ENCODE data around the gene CTH. TPM values are rescaled to one million over a fixed set of nuclear protein-coding genes. Genes with fewer than 3 reads are reported as not detected.
"Not testable (repeated sequence)": the region's sequence is repeated elsewhere in the genome, so short reads cannot be mapped to it uniquely, and the experiment has no call there.

The CTH gene
- total RNA-seq, 6 experiments from 2014 or later = 2.0 to 5.5 (median 3.2) TPM

- H3K4me3 Mint-ChIP-seq = no peak overlapping the region
- H3K36me3 Mint-ChIP-seq (ENCODE audit: low read depth) = no peaks in the 10 kb centered on the region
- H3K9me3 Mint-ChIP-seq = no peaks in the 10 kb centered on the region
- peaks cover 22% of the 10 kb centered on the region for H3K4me1 Mint-ChIP-seq (ENCODE audit: low read depth)
- DNase-seq = no peak
- no peak overlapping the region for H3K27ac Mint-ChIP-seq
- no peak for TF ChIP-seq CTCF (IDR thresholded peaks at IDR 0.05)
- peaks cover 3% of the 10 kb centered on the region; the same call in 1 of the 2 replicates for H3K27me3 Mint-ChIP-seq (ENCODE audit: insufficient read depth)
Observed at GRCh38 chr1:70442490-70442889, 31.4 kb downstream of the CTH start.

GRCh38 chr1:70443739-70444138 is 32.7 kb downstream of the CTH start:
- TF ChIP-seq CTCF (IDR thresholded peaks at IDR 0.05) = no peak
- H3K9me3 Mint-ChIP-seq = no peaks in the 10 kb centered on the region
- H3K27me3 Mint-ChIP-seq (ENCODE audit: insufficient read depth) = peaks cover 3% of the 10 kb centered on the region; the same call in 1 of the 2 replicates
- H3K4me3 Mint-ChIP-seq = no peak overlapping the region
- no peak for DNase-seq
- peaks cover 10% of the 10 kb centered on the region for H3K4me1 Mint-ChIP-seq (ENCODE audit: low read depth)
- H3K36me3 Mint-ChIP-seq (ENCODE audit: low read depth) = no peaks in the 10 kb centered on the region
- H3K27ac Mint-ChIP-seq = no peak overlapping the region

GRCh38 chr1:70449049-70449448 is 38.0 kb downstream of the CTH start:
- peaks cover 3% of the 10 kb centered on the region; the same call in 1 of the 2 replicates for H3K27me3 Mint-ChIP-seq (ENCODE audit: insufficient read depth)
- no peaks in the 10 kb centered on the region for H3K36me3 Mint-ChIP-seq (ENCODE audit: low read depth)
- no peaks in the 10 kb centered on the region for H3K9me3 Mint-ChIP-seq
- DNase-seq = no peak
- no peak for TF ChIP-seq CTCF (IDR thresholded peaks at IDR 0.05)
- H3K27ac Mint-ChIP-seq = no peak overlapping the region
- no peaks in the 10 kb centered on the region for H3K4me1 Mint-ChIP-seq (ENCODE audit: low read depth)
- H3K4me3 Mint-ChIP-seq = no peak overlapping the region

- not testable (repeated sequence) for H3K9me3 Mint-ChIP-seq; H3K27me3 Mint-ChIP-seq (ENCODE audit: insufficient read depth); H3K4me1 Mint-ChIP-seq (ENCODE audit: low read depth); DNase-seq; H3K4me3 Mint-ChIP-seq; H3K27ac Mint-ChIP-seq; H3K36me3 Mint-ChIP-seq (ENCODE audit: low read depth)
Observed at GRCh38 chr1:70452164-70452939, 41.3 kb downstream of the CTH start.

GRCh38 chr1:70455291-70455690 is 44.2 kb downstream of the CTH start:
- no peaks in the 10 kb centered on the region for H3K27me3 Mint-ChIP-seq (ENCODE audit: insufficient read depth)
- TF ChIP-seq CTCF (IDR thresholded peaks at IDR 0.05) = no peak
- H3K4me3 Mint-ChIP-seq = no peak overlapping the region
- H3K27ac Mint-ChIP-seq = no peak overlapping the region
- no peaks in the 10 kb centered on the region for H3K9me3 Mint-ChIP-seq
- H3K4me1 Mint-ChIP-seq (ENCODE audit: low read depth) = no peaks in the 10 kb centered on the region
- no peaks in the 10 kb centered on the region for H3K36me3 Mint-ChIP-seq (ENCODE audit: low read depth)
- DNase-seq = no peak

GRCh38 chr1:70458131-70458530 is 47.1 kb downstream of the CTH start:
- no peak overlapping the region for H3K27ac Mint-ChIP-seq
- DNase-seq = no peak
- H3K36me3 Mint-ChIP-seq (ENCODE audit: low read depth) = no peaks in the 10 kb centered on the region
- peaks cover 1% of the 10 kb centered on the region for H3K27me3 Mint-ChIP-seq (ENCODE audit: insufficient read depth)
- H3K4me3 Mint-ChIP-seq = no peak overlapping the region
- H3K4me1 Mint-ChIP-seq (ENCODE audit: low read depth) = no peaks in the 10 kb centered on the region
- no peak for TF ChIP-seq CTCF (IDR thresholded peaks at IDR 0.05)
- H3K9me3 Mint-ChIP-seq = no peaks in the 10 kb centered on the region
